ENCODE data around the gene PRR19.
A peak's percentile ranks its signal among the peaks of the same experiment; 100 is the strongest.

Gene PRR19

GRCh38 chr19:42284066-42284501 is 17.8 kb upstream of the PRR19 start:
- peak; percentile 77 for DNase-seq (ENCODE audit: low read depth)

GRCh38 chr19:42284591-42285341 is 17.2 kb upstream of the PRR19 start:
- DNase-seq (ENCODE audit: low read depth), result no peak

DNA sequence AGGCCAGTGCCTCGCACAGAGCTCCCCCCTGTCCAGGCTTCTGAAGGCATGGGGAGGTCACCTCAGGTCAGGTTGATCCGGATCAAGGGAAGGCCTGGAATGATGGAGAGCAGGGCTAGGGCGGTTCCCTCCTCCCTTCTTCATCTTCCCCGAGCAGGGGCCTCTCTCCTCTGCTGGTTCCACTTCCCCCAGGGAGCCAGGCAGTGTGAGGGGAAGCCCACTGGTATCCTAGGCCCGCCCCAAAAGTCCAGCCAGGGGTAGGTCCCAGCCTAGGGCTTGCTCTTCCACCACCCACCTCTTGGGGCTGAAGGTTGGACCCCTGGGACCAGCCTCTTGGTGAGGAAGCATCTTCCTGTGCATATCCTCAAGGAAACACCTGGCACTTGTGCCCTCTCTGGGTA is 16.4 kb upstream of the PRR19 start:
- no peak for DNase-seq (ENCODE audit: low read depth)

DNA sequence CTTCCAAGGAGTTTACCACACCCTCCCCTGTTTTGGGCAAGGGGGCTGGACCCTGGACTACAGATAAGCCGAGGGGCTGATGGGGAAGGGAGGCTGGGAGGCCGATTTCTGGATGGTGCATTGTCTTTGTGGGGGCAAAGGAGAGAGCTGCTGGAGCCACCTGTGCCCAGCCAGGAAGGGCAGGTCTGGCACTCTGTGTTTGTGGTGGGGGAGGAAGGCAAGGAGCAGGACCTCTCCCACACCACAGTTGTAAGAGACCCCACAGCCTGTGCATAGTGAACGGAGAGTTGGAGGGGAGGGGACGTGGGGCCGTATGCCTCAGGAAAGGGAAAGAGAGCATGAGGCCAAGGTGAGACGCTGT is 16.0 kb upstream of the PRR19 start:
- no peak for DNase-seq (ENCODE audit: low read depth)

- peak; percentile 49 for DNase-seq (ENCODE audit: low read depth)
These were observed 15.4 kb upstream of the PRR19 start for GRCh38 chr19:42286349-42287016.

- no peak for DNase-seq (ENCODE audit: low read depth)
These were observed 14.7 kb upstream of the PRR19 start for GRCh38 chr19:42287017-42287826.

DNA sequence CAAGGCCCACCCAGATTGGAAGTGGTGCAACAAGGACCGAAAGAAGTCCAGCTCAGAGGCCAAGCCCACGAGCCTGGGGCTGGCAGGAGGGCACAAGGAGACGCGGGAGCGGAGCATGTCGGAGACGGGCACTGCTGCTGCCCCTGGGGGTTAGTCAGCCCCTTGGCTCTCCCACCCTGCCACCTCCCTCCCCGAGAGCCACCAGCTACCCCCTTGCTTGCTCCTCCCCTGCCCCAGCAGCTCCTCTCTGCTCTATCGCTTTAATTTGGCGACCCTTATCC is 14.2 kb upstream of the PRR19 start:
- no peak for DNase-seq (ENCODE audit: low read depth)

GRCh38 chr19:42288387-42288786 is 13.5 kb upstream of the PRR19 start:
- no peak for DNase-seq (ENCODE audit: low read depth)

- no peak for DNase-seq (ENCODE audit: low read depth)
These were observed 12.9 kb upstream of the PRR19 start for GRCh38 chr19:42288881-42289555.

DNA sequence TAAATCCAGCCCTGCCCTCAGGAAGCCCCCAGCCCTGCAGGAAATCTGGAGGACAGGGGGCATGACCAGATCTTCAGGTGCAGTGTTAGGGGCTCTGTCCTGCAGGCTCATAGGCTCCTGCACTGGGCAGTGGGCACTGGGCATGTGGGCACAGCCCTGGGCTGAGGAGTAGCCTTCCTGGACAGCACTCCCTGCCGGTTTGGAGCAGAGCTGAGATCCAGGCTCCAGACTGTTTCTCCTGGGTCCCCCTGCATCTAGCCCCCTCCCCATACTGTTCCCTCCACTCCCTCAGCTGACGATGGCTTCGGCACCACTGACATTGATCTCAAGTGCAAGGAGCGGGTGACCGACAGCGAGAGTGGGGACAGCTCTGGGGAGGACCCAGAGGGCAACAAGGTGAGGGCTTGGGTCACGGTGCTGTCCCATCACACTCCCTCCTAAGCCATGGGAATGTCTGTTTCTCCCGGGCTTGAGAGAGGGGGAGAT is 12.3 kb upstream of the PRR19 start:
- DNase-seq (ENCODE audit: low read depth), result no peak

- no peak for DNase-seq (ENCODE audit: low read depth)
These were observed 11.8 kb upstream of the PRR19 start for GRCh38 chr19:42290136-42290522.

- no peak for DNase-seq (ENCODE audit: low read depth)
These were observed 11.2 kb upstream of the PRR19 start for GRCh38 chr19:42290523-42291434.

DNA sequence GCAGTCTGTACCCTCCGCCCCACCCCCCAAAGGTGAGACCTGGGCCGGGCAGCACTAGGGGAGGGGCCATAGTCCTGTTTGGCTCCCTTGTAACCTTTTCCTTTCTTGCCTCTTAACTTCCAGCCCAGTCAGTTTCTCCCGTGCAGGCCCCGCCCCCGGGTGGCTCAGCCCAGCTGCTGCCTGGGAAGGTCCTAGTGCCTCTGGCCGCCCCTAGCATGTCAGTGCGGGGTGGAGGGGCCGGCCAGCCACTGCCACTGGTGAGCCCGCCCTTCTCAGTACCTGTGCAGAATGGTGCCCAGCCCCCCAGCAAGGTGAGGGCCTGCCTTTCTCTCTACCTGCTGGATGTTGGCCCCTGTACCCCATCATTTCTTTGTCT is 10.5 kb upstream of the PRR19 start:
- DNase-seq (ENCODE audit: low read depth), result no peak

- DNase-seq (ENCODE audit: low read depth), result no peak
These were observed 9.6 kb upstream of the PRR19 start for GRCh38 chr19:42292042-42292960.

DNA sequence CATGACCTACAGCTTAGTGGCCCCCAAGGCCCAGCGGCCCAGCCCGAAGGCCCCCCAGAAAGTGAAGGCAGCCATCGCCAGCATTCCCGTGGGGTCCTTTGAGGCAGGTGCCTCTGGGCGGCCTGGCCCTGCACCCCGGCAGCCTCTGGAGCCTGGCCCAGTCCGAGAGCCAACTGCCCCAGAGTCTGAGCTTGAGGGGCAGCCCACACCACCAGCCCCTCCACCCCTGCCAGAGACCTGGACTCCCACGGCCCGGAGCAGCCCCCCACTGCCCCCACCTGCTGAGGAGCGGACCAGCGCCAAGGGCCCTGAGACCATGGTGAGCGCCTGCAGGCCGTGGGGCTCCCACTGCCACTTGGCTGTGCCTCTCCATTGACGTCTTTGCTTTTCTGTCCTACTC is 9.0 kb upstream of the PRR19 start:
- no peak for DNase-seq (ENCODE audit: low read depth)

- DNase-seq (ENCODE audit: low read depth), result no peak
These were observed 8.4 kb upstream of the PRR19 start for GRCh38 chr19:42293540-42293939.

GRCh38 chr19:42293948-42294347 is 8.0 kb upstream of the PRR19 start:
- no peak for DNase-seq (ENCODE audit: low read depth)

- DNase-seq (ENCODE audit: low read depth), result no peak
These were observed 7.3 kb upstream of the PRR19 start for GRCh38 chr19:42294471-42295137.

DNA sequence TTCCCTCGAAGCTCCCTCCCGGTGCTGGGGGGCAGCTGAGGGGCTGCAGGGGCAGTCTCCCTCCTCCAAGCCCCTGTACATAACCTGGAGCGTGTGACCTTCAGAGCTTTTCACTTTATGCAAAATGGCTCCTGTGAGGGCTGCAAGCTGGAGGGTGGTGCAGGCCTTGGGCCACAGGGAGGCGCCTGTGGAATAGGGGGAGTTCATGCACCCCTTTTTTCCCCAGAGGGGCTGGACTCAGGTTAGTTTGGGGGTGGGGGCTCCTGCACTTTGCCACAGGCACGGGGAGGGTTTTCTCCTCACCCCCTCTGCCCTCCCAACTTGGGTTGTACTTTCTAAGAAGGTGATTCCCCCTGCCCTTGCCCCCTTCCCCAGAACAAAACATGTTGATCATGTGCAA is 6.6 kb upstream of the PRR19 start:
- no peak for DNase-seq (ENCODE audit: low read depth)
